B cell (primary cell): ENCODE measurements around the gene PCDHA1. TPM values are rescaled to one million over a fixed set of nuclear protein-coding genes. Genes with fewer than 3 reads are reported as not detected.
"Not testable (repeated sequence)": the region's sequence is repeated elsewhere in the genome, so short reads cannot be mapped to it uniquely, and the experiment has no call there.

Experiments used
- ATAC-seq: fragments of 200-7000 bp; cut with Tn5 transposase; one replicate; pipeline ENCODE4 v1.10.0; 2021; ENCODE audit warnings: low read depth, mild to moderate bottlenecking, moderate number of reproducible peaks, moderate library complexity
- CTCF ChIA-PET: fragments of 350-600 bp; sonication (Branson Sonifier 250); formaldehyde crosslinking; loops from one replicate; lab custom pipeline; 2021; ENCODE audit warnings: antibody characterized with exemption, inconsistent platforms; lab: Charles Lee
- POLR2A ChIA-PET: fragments of 350-600 bp; sonication (Branson Sonifier 250); formaldehyde crosslinking; loops from one replicate; lab custom pipeline; 2021; ENCODE audit warnings: antibody characterized with exemption; lab: Charles Lee
- DNase-seq: peaks from one replicate; pipeline ENCODE4 v3.0.0; 2013
- H2AFZ ChIP-seq: 2 replicates; pipeline ENCODE4 v1.6.1; 2012; ENCODE audit warnings: mild to moderate bottlenecking, low read depth, low read length; ENCODE audit not compliant: insufficient read depth, poor library complexity, severe bottlenecking
- H3K27ac ChIP-seq, 2 donors: 1 replicate in 1 of 2; 2 replicates in 1 of 2; pipeline ENCODE4 v1.5.1; 2012 to 2013; ENCODE audit warnings: low read length in 2 of 2, mild to moderate bottlenecking in 2 of 2, moderate library complexity in 1 of 2
- H3K27me3 ChIP-seq, 4 experiments: fragments of 200-600 bp in 1 of 4; sonication (generic) in 1 of 4; replicated peaks in 1 of 4; 1 replicate in 2 of 4; 2 replicates in 2 of 4; pipeline versions ENCODE4 v1.6.1 to v1.7.0; 2013 to 2016; ENCODE audit warnings: low read length in 3 of 4, mild to moderate bottlenecking in 2 of 4, mixed read lengths in 1 of 4, moderate library complexity in 1 of 4; ENCODE audit not compliant: insufficient read depth in 4 of 4, control insufficient read depth in 3 of 4; ENCODE audit errors: control extremely low read depth in 1 of 4
- H3K36me3 ChIP-seq, 2 experiments: replicated peaks in 1 of 2; 1 replicate in 1 of 2; 2 replicates in 1 of 2; pipeline versions ENCODE4 v1.6.1 to v1.7.1; 2013; ENCODE audit warnings: low read length in 1 of 2; ENCODE audit not compliant: insufficient read depth in 2 of 2, control insufficient read depth in 1 of 2; ENCODE audit errors: control extremely low read depth in 1 of 2, extremely low read depth in 1 of 2
- H3K4me1 ChIP-seq, 2 donors: fragments of 200-600 bp in 1 of 2; sonication (generic) in 1 of 2; 1 replicate in 1 of 2; 2 replicates in 1 of 2; pipeline versions ENCODE4 v1.5.1 to v1.6.1; 2013 to 2017; ENCODE audit warnings: low read length in 2 of 2; ENCODE audit not compliant: control insufficient read depth in 2 of 2, insufficient read depth in 2 of 2
- H3K4me2 ChIP-seq: replicated peaks from 2 replicates; pipeline ENCODE3; 2012; ENCODE audit warnings: mild to moderate bottlenecking, low read depth, low read length; ENCODE audit not compliant: poor library complexity, severe bottlenecking
- H3K4me3 ChIP-seq, 5 experiments: fragments of 200-600 bp in 1 of 5; sonication (generic) in 1 of 5; 1 replicate in 3 of 5; 2 replicates in 2 of 5; pipeline versions ENCODE4 v1.5.1 to v1.7.0; 2011 to 2016; ENCODE audit warnings: low read length in 4 of 5, mild to moderate bottlenecking in 4 of 5, low read depth in 2 of 5, control low read depth in 1 of 5, moderate library complexity in 1 of 5; ENCODE audit not compliant: insufficient read depth in 1 of 5; ENCODE audit errors: control extremely low read depth in 1 of 5, extremely low read depth in 1 of 5
- H3K79me2 ChIP-seq: fragments of 200-600 bp; sonication (generic); one replicate; pipeline ENCODE4 v1.6.0; 2016; ENCODE audit warnings: low read length; ENCODE audit not compliant: control insufficient read depth, insufficient read depth
- H3K9ac ChIP-seq: fragments of 200-600 bp; sonication (generic); 2 replicates; pipeline ENCODE4 v1.6.1; 2017; ENCODE audit warnings: mild to moderate bottlenecking, low read length, moderate library complexity
- H3K9me3 ChIP-seq, 3 donors: one replicate each; pipeline versions ENCODE4 v1.6.1 to v1.7.1; 2013; ENCODE audit warnings: low read length in 2 of 3; ENCODE audit not compliant: control insufficient read depth in 2 of 3, insufficient read depth in 1 of 3; ENCODE audit errors: control extremely low read depth in 1 of 3
- H4K20me1 ChIP-seq: 2 replicates; pipeline ENCODE4 v1.6.0; 2012; ENCODE audit warnings: mild to moderate bottlenecking, low read length; ENCODE audit not compliant: insufficient read depth, control insufficient read depth, poor library complexity, severe bottlenecking
- H3K27ac Mint-ChIP-seq: one replicate; pipeline ENCODE4 v1.8.0; 2021; ENCODE audit warnings: mixed read lengths
- H3K27me3 Mint-ChIP-seq: one replicate; pipeline ENCODE4 v1.8.0; 2021; ENCODE audit warnings: mixed read lengths
- H3K4me1 Mint-ChIP-seq: one replicate; pipeline ENCODE4 v1.8.0; 2021; ENCODE audit warnings: mixed read lengths
- H3K4me3 Mint-ChIP-seq: one replicate; pipeline ENCODE4 v1.8.0; 2021; ENCODE audit warnings: mixed read lengths
- H3K9me3 Mint-ChIP-seq: one replicate; pipeline ENCODE4 v1.8.0; 2022; ENCODE audit warnings: mixed read lengths; ENCODE audit not compliant: insufficient read depth
- WGBS: methylation state at CpG from one replicate; pipeline ENCODE4 v1.1.5; 2013; ENCODE audit warnings: missing lambda C conversion rate; ENCODE audit not compliant: insufficient coverage; 5-methylcytosine and 5-hydroxymethylcytosine counted together
- intact Hi-C: fragments of 100-400 bp; cut with micrococcal nuclease; formaldehyde crosslinking; loops from one replicate; pipeline ENCODE4 v1.10.0; 2022
- polyA plus RNA-seq: library from polyadenylated mRNA; depleted of rRNA; stranded (reverse); fragments of >200 nt; gene quantifications from 2 replicates; pipeline ENCODE4 v1.2.3, GENCODE V29; 2012
- total RNA-seq, 2 donors: library from RNA; stranded (reverse); fragments of 120-200 nt in 1 of 2; gene quantifications; 1 replicate in 1 of 2; 2 replicates in 1 of 2; pipeline versions ENCODE4 v1.2.3 to v1.2.4, GENCODE V29; 2013 to 2022
- TF ChIP-seq, protein P1 (sequence below): fragments of 200-600 bp; IDR thresholded peaks from one replicate; pipeline ENCODE4 v1.8.0; 2022; ENCODE audit warnings: antibody characterized with exemption, mild to moderate bottlenecking

Gene PCDHA1
- total and polyA plus RNA-seq, 2 donors (not counting 1 experiment from before 2014, with no cell fraction given), result not detected

DNA sequence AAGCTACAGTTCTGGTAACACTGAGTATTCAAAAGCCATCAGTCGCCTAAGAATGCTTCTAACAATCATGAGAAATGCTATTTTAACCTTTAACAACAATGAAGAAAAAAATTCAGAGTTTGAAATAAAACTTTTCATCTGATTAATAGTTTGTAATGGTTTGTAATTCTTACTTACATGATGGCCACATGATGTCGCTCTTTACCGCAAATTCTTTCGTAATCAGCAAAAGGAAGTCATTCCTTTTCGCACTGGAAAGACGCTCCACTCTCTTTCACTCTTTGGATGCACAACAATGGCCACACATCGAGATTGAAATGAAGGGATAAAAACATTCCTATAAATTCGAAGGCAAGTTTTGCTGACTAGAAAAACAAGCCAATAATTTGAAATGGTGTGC lies 48.1 kb downstream of the PCDHA1 start, which contains the start of gene PCDHA7:
TSS of gene PCDHA7 (plus strand) at position 277 of the 400 bp plus-strand sequence. CDS start at position 392, 115 bp downstream.
- intact Hi-C loops, result no loop called here
- Histone ChIP-seq H3K4me2 (no peak within 1 kb of the TSS), H3K4me1 (no peaks in the 10 kb centered on the region), H3K27ac (no peak within 1 kb of the TSS), H2AFZ (no peak within 1 kb of the TSS), H4K20me1 (no peaks in the 10 kb centered on the region), H3K9ac (no peak within 1 kb of the TSS), H3K27me3 (peaks cover 0 to 10% (median 4%) of the 10 kb centered on the region in 4 experiments), H3K4me3 (no peak within 1 kb of the TSS), H3K9me3 (peaks cover 0 to 34% (median 7%) of the 10 kb centered on the region in 3 donors), H3K36me3 (no peaks in the 10 kb centered on the region), H3K79me2 (no peaks in the 10 kb centered on the region)
- CTCF ChIA-PET, result no interaction called here
- WGBS, result 30% methylated on average over 3 of the region's 8 CpGs
- Mint-ChIP-seq H3K27ac (no peak within 1 kb of the TSS), H3K27me3 (peaks cover 22% of the 10 kb centered on the region), H3K4me1 (no peaks in the 10 kb centered on the region), H3K4me3 (no peak within 1 kb of the TSS), H3K9me3 (peaks cover 3% of the 10 kb centered on the region)
- ATAC-seq (no peak), DNase-seq (no peak)
- POLR2A ChIA-PET, result no interaction called here
- TF ChIP-seq, protein P1, sequence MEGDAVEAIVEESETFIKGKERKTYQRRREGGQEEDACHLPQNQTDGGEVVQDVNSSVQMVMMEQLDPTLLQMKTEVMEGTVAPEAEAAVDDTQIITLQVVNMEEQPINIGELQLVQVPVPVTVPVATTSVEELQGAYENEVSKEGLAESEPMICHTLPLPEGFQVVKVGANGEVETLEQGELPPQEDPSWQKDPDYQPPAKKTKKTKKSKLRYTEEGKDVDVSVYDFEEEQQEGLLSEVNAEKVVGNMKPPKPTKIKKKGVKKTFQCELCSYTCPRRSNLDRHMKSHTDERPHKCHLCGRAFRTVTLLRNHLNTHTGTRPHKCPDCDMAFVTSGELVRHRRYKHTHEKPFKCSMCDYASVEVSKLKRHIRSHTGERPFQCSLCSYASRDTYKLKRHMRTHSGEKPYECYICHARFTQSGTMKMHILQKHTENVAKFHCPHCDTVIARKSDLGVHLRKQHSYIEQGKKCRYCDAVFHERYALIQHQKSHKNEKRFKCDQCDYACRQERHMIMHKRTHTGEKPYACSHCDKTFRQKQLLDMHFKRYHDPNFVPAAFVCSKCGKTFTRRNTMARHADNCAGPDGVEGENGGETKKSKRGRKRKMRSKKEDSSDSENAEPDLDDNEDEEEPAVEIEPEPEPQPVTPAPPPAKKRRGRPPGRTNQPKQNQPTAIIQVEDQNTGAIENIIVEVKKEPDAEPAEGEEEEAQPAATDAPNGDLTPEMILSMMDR, result no peak

DNA sequence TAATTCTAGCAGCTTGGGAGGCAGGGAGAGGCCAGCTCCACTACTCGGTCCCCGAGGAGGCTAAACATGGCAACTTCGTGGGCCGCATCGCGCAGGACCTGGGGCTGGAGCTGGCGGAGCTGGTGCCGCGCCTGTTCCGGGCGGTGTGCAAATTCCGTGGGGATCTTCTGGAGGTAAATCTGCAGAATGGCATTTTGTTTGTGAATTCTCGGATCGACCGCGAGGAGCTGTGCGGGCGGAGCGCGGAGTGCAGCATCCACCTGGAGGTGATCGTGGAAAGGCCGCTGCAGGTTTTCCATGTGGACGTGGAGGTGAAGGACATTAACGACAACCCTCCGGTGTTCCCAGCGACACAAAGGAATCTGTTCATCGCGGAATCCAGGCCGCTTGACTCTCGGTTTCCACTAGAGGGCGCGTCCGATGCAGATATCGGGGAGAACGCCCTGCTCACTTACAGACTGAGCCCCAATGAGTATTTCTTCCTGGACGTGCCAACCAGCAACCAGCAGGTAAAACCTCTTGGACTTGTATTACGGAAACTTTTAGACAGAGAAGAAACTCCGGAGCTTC lies 48.6 kb downstream of the PCDHA1 start:
- H2AFZ ChIP-seq, intact Hi-C loops, H3K4me2 ChIP-seq, H3K4me1 ChIP-seq, H4K20me1 ChIP-seq, H3K4me3 Mint-ChIP-seq, DNase-seq, ATAC-seq, CTCF ChIA-PET, H3K9ac ChIP-seq, H3K27ac ChIP-seq, POLR2A ChIA-PET, H3K4me3 ChIP-seq, H3K79me2 ChIP-seq, H3K27ac Mint-ChIP-seq, H3K4me1 Mint-ChIP-seq, H3K36me3 ChIP-seq, H3K9me3 Mint-ChIP-seq: not testable (repeated sequence)
- Histone ChIP-seq H3K9me3 (peaks cover 0 to 29% (median 7%) of the 10 kb centered on the region in 3 donors), H3K27me3 (peaks cover 0 to 10% (median 4%) of the 10 kb centered on the region in 4 experiments)
- 35% methylated on average over 21 of the region's 38 CpGs for WGBS
- H3K27me3 Mint-ChIP-seq, result peaks cover 22% of the 10 kb centered on the region
